K562 (cell line): ENCODE measurements around the gene ERC2. TPM values are rescaled to one million over a fixed set of nuclear protein-coding genes. Genes with fewer than 3 reads are reported as not detected.
"Not testable (repeated sequence)": the region's sequence is repeated elsewhere in the genome, so short reads cannot be mapped to it uniquely, and the experiment has no call there.

Source experiments
- ATAC-seq: fragments of 200-7000 bp; cut with Tn5 transposase; 3 replicates; pipeline ENCODE4 v1.9.1; 2020; ENCODE audit warnings: moderate library complexity
- BruUV-seq: library from RNA; stranded (reverse); fragments of 400-500 nt; replicated peaks from 2 replicates; lab custom pipeline; 2021; lab: Mats Ljungman, UMichigan
- CTCF ChIA-PET: fragments of 300-600 bp; formaldehyde crosslinking; extraction: SDS; loops from one replicate; lab custom pipeline; 2021; ENCODE audit warnings: low intra/inter-chr PET ratio; lab: Yijun Ruan, JAX
- POLR2A ChIA-PET: fragments of 300-600, 350-650 bp; sonication (Branson Sonifier 250); formaldehyde crosslinking; extraction: SDS; loops from one replicate; lab custom pipeline; 2021; ENCODE audit warnings: antibody characterized with exemption, inconsistent platforms; lab: Yijun Ruan, JAX
- DNase-seq, 4 experiments: peaks; one replicate each; pipeline versions ENCODE4 v3.0.0 to v3.0.0-alpha.2; 2011 to 2018; ENCODE audit warnings: low spot score in 3 of 4, mixed read lengths in 3 of 4; ENCODE audit errors: extremely low read depth in 1 of 4
- FAIRE-seq: peaks from 2 replicates; lab custom pipeline; 2011; peaks lifted over from hg19 to GRCh38; lab: Jason Lieb, UNC
- H2AFZ ChIP-seq: 2 replicates; pipeline ENCODE4 v1.6.0; 2011; ENCODE audit warnings: low read depth, low read length, control low read depth, inconsistent platforms
- H3K27ac ChIP-seq: fragments of 200-600 bp; 3 replicates; pipeline ENCODE4 v1.8.0; 2011; ENCODE audit warnings: low read depth, mild to moderate bottlenecking, control low read depth, inconsistent platforms, low read length, moderate library complexity, mixed read lengths; ENCODE audit errors: extremely low read depth
- H3K27me3 ChIP-seq, 2 experiments: fragments of 300-600 bp in 1 of 2; 2 replicates in 1 of 2; 3 replicates in 1 of 2; pipeline versions ENCODE4 v1.6.0 to v1.8.0; 2011; ENCODE audit warnings: inconsistent platforms in 2 of 2, low read length in 2 of 2, mild to moderate bottlenecking in 1 of 2, mixed read lengths in 1 of 2, moderate library complexity in 1 of 2; ENCODE audit not compliant: control insufficient read depth in 2 of 2, insufficient read depth in 2 of 2
- H3K36me3 ChIP-seq: fragments of 300-600 bp; 3 replicates; pipeline ENCODE4 v1.8.0; 2011; ENCODE audit warnings: mild to moderate bottlenecking, low read length, inconsistent platforms; ENCODE audit not compliant: control insufficient read depth, insufficient read depth
- H3K4me1 ChIP-seq, 2 experiments: fragments of 200-600 bp in 1 of 2; replicated peaks in 1 of 2; 2 replicates in 1 of 2; 3 replicates in 1 of 2; pipeline versions ENCODE4 v1.5.1 to v1.8.0; 2011; ENCODE audit warnings: inconsistent platforms in 2 of 2, low read length in 2 of 2, mild to moderate bottlenecking in 1 of 2, mixed read lengths in 1 of 2, moderate library complexity in 1 of 2; ENCODE audit not compliant: control insufficient read depth in 2 of 2, insufficient read depth in 2 of 2
- H3K4me2 ChIP-seq: 2 replicates; pipeline ENCODE4 v1.6.1; 2011; ENCODE audit warnings: low read length, control low read depth, inconsistent platforms, mixed read lengths; ENCODE audit not compliant: insufficient read depth
- H3K4me3 ChIP-seq: fragments of 200-600 bp; sonication (generic), shearing (Covaris generic); 2 replicates; pipeline ENCODE4 v1.5.1; 2016; ENCODE audit warnings: control low read depth, inconsistent platforms
- H3K79me2 ChIP-seq: fragments of 200-600 bp; 3 replicates; pipeline ENCODE4 v1.8.0; 2011; ENCODE audit warnings: low read length, inconsistent platforms; ENCODE audit not compliant: control insufficient read depth, insufficient read depth
- H3K9ac ChIP-seq, 2 experiments: 2 replicates each; pipeline versions ENCODE4 v1.6.0 to v1.6.1; 2011; ENCODE audit warnings: low read depth in 2 of 2, low read length in 2 of 2, control low read depth in 1 of 2, inconsistent platforms in 1 of 2, mild to moderate bottlenecking in 1 of 2, mixed read lengths in 1 of 2; ENCODE audit not compliant: insufficient read depth in 1 of 2
- H3K9me1 ChIP-seq: one replicate; pipeline ENCODE4 v1.6.0; 2011; ENCODE audit warnings: inconsistent platforms, mild to moderate bottlenecking, low read length, moderate library complexity; ENCODE audit not compliant: control insufficient read depth, insufficient read depth
- H3K9me3 ChIP-seq: replicated peaks from 2 replicates; pipeline ENCODE4 v1.5.1; 2011; ENCODE audit warnings: low read depth, low read length, inconsistent platforms; ENCODE audit not compliant: control insufficient read depth, insufficient read depth
- H4K20me1 ChIP-seq: replicated peaks from 2 replicates; pipeline ENCODE4 v1.6.1; 2011; ENCODE audit warnings: low read length, inconsistent platforms, mixed read lengths; ENCODE audit not compliant: control insufficient read depth, insufficient read depth
- C11orf30 ChIP-seq: fragments of 450-650 bp; IDR thresholded peaks from 2 replicates; pipeline ENCODE4 v1.6.1; 2016; ENCODE audit warnings: low read depth, mild to moderate bottlenecking
- MAFF ChIP-seq: IDR thresholded peaks from 2 replicates; pipeline ENCODE4 v1.6.1; 2012; ENCODE audit warnings: low read length, improper control_type of control experiment
- MAFG ChIP-seq: fragments of 450-650 bp; conservative IDR thresholded peaks from 2 replicates; pipeline ENCODE4 v1.6.1; 2016; ENCODE audit warnings: missing genetic modification characterization, missing compliant biosample characterization
- MAFK ChIP-seq: IDR thresholded peaks from 2 replicates; pipeline ENCODE4 v1.6.1; 2011; ENCODE audit warnings: low read length, improper control_type of control experiment
- SMARCA4 ChIP-seq: fragments of 450-650 bp; IDR thresholded peaks from 2 replicates; pipeline ENCODE4 v1.6.1; 2016
- ZBTB40 ChIP-seq, 2 experiments: fragments of 450-650 bp in 1 of 2; sonication (generic) in 1 of 2; formaldehyde crosslinking in 1 of 2; IDR thresholded peaks; 2 replicates each; pipeline versions ENCODE4 v1.7.1 to v1.9.0; 2016 to 2022; ENCODE audit warnings: inconsistent platforms in 1 of 2, mild to moderate bottlenecking in 1 of 2, missing genetic modification reagents in 1 of 2
- ZNF316 ChIP-seq: fragments of 450-650 bp; IDR thresholded peaks from 2 replicates; pipeline ENCODE4 v1.6.1; 2016
- WGBS: fragments of 100-300 bp; shearing (Covaris generic); methylation state at CpG from one replicate; pipeline ENCODE4 v1.1.6; 2016; ENCODE audit warnings: low coverage, mixed read lengths; ENCODE audit not compliant: insufficient coverage; ENCODE audit errors: missing lambda C conversion rate; 5-methylcytosine and 5-hydroxymethylcytosine counted together
- in situ Hi-C: fragments of 300-500 bp; cut with MboI; formaldehyde crosslinking; loops from 4 replicates; pipeline ENCODE4 v1.15.0; 2018; ENCODE audit warnings: inconsistent platforms, mixed read lengths
- intact Hi-C: fragments of 100-400 bp; cut with micrococcal nuclease; formaldehyde crosslinking; loops from 2 replicates; pipeline ENCODE4 v1.14.2; 2022
- polyA plus RNA-seq, 8 experiments: library from polyadenylated mRNA; depleted of rRNA in 4 of 8; stranded (reverse) in 5 of 8; unstranded in 3 of 8; fragments of >200 nt; fragmentation: Nextera tagmentation in 2 of 8; fragmentation: Illumina TruSeq in 1 of 8; extraction: Ambion mirVana in 2 of 8; extraction: Trizol in 1 of 8; gene quantifications; 2 replicates each; pipeline versions ENCODE4 v1.2.1 to v1.2.3, GENCODE V29; 2011 to 2014; ENCODE audit warnings: inconsistent platforms in 1 of 8, missing spikeins in 1 of 8
- total RNA-seq, 7 experiments: library from RNA; depleted of rRNA in 6 of 7; stranded (reverse); fragments of >200 nt in 6 of 7; fragmentation: Illumina TruSeq in 2 of 7; extraction: Trizol in 2 of 7; gene quantifications; 2 replicates each; pipeline versions ENCODE4 v1.2.1 to v1.2.3, GENCODE V29; 2011 to 2021; ENCODE audit warnings: low replicate concordance in 1 of 7

The ERC2 gene
- total and polyA plus RNA-seq, 9 of the 15 experiments (the other 6 are each of a cell fraction or from before 2014, with no cell fraction given): 0.04 to 0.18 (median 0.07) TPM; not detected in 2

GRCh38 chr3:56066405-56066804 lies 401.9 kb downstream of the ERC2 start:
- H3K4me3 ChIP-seq, H3K27ac ChIP-seq, H4K20me1 ChIP-seq, H3K9me1 ChIP-seq, ATAC-seq, H3K27me3 ChIP-seq, CTCF ChIA-PET, intact Hi-C loops, in situ Hi-C loops, BruUV-seq, POLR2A ChIA-PET, H3K36me3 ChIP-seq, H3K4me1 ChIP-seq, FAIRE-seq, DNase-seq, H3K4me2 ChIP-seq, H3K79me2 ChIP-seq, H2AFZ ChIP-seq, H3K9ac ChIP-seq, H3K9me3 ChIP-seq: not testable (repeated sequence)
- 0% methylated on average over 1 of the region's 1 CpG for WGBS
- peak; percentile 66 for TF ChIP-seq ZNF316
- TF ChIP-seq MAFG (tag): peak; percentile 29; the same call in 1 of the 2 replicates
- peak; percentile 48 for TF ChIP-seq MAFF
- TF ChIP-seq MAFK: peak; percentile 37
- TF ChIP-seq C11orf30: peak; percentile 24; the same call in 1 of the 2 replicates

- BruUV-seq: no TSS peak
- Histone ChIP-seq H3K27me3 (no peaks in the 10 kb centered on the region), H3K4me3 (no peak overlapping the region), H3K9me1 (no peaks in the 10 kb centered on the region), H3K79me2 (no peaks in the 10 kb centered on the region), H3K9me3 (no peaks in the 10 kb centered on the region), H3K27ac (no peak overlapping the region), H4K20me1 (no peaks in the 10 kb centered on the region), H3K4me1 (no peaks in the 10 kb centered on the region), H3K4me2 (no peak overlapping the region), H3K36me3 (no peaks in the 10 kb centered on the region), H2AFZ (no peak overlapping the region), H3K9ac (no peak overlapping the region)
- no peak for DNase-seq
- no peak for ATAC-seq
- FAIRE-seq: no peak
- ChIA-PET CTCF (no interaction called here), POLR2A (no interaction called here)
- in situ Hi-C loops (no loop called here), intact Hi-C loops (no loop called here)
- no peak for TF ChIP-seq SMARCA4
- peak; percentile 53 for TF ChIP-seq ZBTB40 (IDR thresholded peaks at IDR 0.05)
- TF ChIP-seq ZBTB40 (CRISPR knock-in tag; IDR thresholded peaks at IDR 0.05): no peak
These were observed 403.6 kb downstream of the ERC2 start for GRCh38 chr3:56064684-56065083.
